Measurements from ENCODE around the gene DIP2C.

- TF ChIP-seq FOXK2 (IDR thresholded peaks at IDR 0.05) = no peak
- TF ChIP-seq ZNF384 (IDR thresholded peaks at IDR 0.05) = no peak
- TF ChIP-seq SUZ12 (IDR thresholded peaks at IDR 0.05) = no peak
- TF ChIP-seq LEF1 (IDR thresholded peaks at IDR 0.05; ENCODE audit: borderline replicate concordance) = no peak
- no peak for TF ChIP-seq SP1 (IDR thresholded peaks at IDR 0.05)
- TF ChIP-seq BHLHE40 (IDR thresholded peaks at IDR 0.05; ENCODE audit: borderline replicate concordance) = no peak
- TF ChIP-seq TARDBP (IDR thresholded peaks at IDR 0.05) = no peak
- no peak for TF ChIP-seq L3MBTL2 (conservative IDR thresholded peaks at IDR 0.05)
- no peak for TF ChIP-seq ARNT (IDR thresholded peaks at IDR 0.05)
- TF ChIP-seq HDGF (IDR thresholded peaks at IDR 0.05; ENCODE audit: borderline replicate concordance) = no peak
- TF ChIP-seq FOXA1 (IDR thresholded peaks at IDR 0.05) = no peak
Observed at GRCh38 chr10:716821-717220, 27.4 kb upstream of the DIP2C start.

All from HEK293T (cell line).